Activated CD8-positive, alpha-beta T cell treated with anti-CD3 and anti-CD28 coated beads, Interleukin-2, amount 10 ng/mL, durations not matched to agents 7 days and 5 days (primary cell): ENCODE results near the gene FUT8. TPM values are rescaled to one million over a fixed set of nuclear protein-coding genes. Genes with fewer than 3 reads are reported as not detected.

ENCODE experiments used
- ATAC-seq: fragments of 150-1000 bp; cut with Tn5 transposase; one replicate; pipeline ENCODE4 v1.10.0; 2021; ENCODE audit warnings: moderate library complexity
- CTCF ChIA-PET: fragments of 350-600 bp; sonication (Branson Sonifier 250); formaldehyde crosslinking; loops from one replicate; lab custom pipeline; 2021; ENCODE audit warnings: antibody characterized with exemption; lab: Charles Lee
- POLR2A ChIA-PET: fragments of 350-600 bp; sonication (Branson Sonifier 250); formaldehyde crosslinking; loops from one replicate; lab custom pipeline; 2021; ENCODE audit warnings: antibody characterized with exemption; lab: Charles Lee
- DNase-seq: peaks from one replicate; pipeline ENCODE4 v3.0.0-alpha.2; 2020
- H3K27ac Mint-ChIP-seq: one replicate; pipeline ENCODE4 v1.8.0; 2021; ENCODE audit warnings: mild to moderate bottlenecking, mixed read lengths
- H3K27me3 Mint-ChIP-seq: one replicate; pipeline ENCODE4 v1.8.0; 2021; ENCODE audit warnings: low read depth, mixed read lengths
- H3K36me3 Mint-ChIP-seq: one replicate; pipeline ENCODE4 v1.8.0; 2021; ENCODE audit warnings: low read depth, mixed read lengths
- H3K4me1 Mint-ChIP-seq: one replicate; pipeline ENCODE4 v1.8.0; 2021; ENCODE audit warnings: low read depth, mixed read lengths
- H3K4me3 Mint-ChIP-seq: one replicate; pipeline ENCODE4 v1.8.0; 2021; ENCODE audit warnings: mild to moderate bottlenecking, mixed read lengths
- H3K9me3 Mint-ChIP-seq: one replicate; pipeline ENCODE4 v1.8.0; 2022; ENCODE audit warnings: mixed read lengths; ENCODE audit not compliant: insufficient read depth
- total RNA-seq, 2 experiments: library from RNA; stranded (reverse); gene quantifications; one replicate each; pipeline ENCODE4 v1.2.3, GENCODE V29; 2021

FUT8 gene
- total RNA-seq, 2 experiments from 2014 or later = 99.2 to 101 TPM

DNA sequence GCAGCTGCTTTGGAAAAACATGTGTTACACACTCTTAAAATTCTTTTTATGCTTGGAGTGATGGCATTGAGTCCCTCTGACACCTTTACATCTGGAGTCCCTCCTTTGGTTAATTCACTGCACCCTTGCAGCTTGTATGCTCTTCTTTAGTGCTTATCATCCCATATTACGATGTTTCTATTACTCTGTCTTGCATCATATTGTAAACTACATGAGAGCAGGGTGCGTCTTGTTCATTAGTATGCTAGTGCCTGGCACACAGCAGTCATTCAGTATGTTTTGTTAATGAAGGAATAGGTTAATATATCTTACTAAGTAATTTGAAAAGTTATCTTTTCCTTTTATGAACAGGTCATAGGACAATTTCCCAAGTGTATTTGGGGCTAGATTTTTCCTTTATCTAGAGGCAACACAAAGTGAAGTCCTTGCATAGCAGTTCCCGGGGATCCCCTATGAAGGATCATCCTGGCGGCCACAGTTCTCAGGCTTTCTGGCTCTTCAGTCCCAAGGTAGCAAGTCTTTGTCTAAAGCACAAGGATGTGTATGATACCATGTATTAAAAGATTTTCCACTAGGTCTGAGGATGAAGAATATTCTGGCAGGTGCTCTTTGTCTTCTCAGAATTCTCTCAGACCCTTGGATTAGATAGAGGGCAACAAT is 363.8 kb downstream of the FUT8 start:
- Mint-ChIP-seq H3K4me1 (no peaks in the 10 kb centered on the region), H3K4me3 (no peak overlapping the region), H3K27me3 (peaks cover 10% of the 10 kb centered on the region), H3K36me3 (no peaks in the 10 kb centered on the region), H3K27ac (no peak overlapping the region), H3K9me3 (no peaks in the 10 kb centered on the region)
- CTCF ChIA-PET = no interaction called here
- ATAC-seq (no peak), DNase-seq (no peak)
- POLR2A ChIA-PET = no interaction called here

DNA sequence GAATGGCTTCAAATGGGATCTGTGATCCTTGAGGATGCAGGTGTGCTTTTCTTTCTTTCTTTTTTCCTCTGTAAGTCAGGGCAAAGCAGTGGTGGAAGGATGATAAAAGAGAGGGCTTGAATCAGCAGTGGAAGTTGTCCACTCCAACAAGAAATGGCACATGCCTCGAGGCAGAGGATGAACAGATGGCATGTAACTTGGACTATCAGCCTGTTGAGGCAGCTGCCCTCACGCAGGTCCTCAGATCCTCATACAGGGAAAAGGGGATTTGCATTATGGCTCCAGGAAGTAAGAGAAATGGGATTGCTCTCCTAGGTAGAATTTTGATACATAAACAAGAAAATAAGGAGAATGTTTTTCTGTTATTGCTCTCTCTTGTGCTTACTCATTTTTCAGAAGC is 368.0 kb downstream of the FUT8 start:
- ATAC-seq (no peak), DNase-seq (no peak)
- ChIA-PET POLR2A (no interaction called here), CTCF (no interaction called here)
- Mint-ChIP-seq H3K9me3 (no peaks in the 10 kb centered on the region), H3K36me3 (no peaks in the 10 kb centered on the region), H3K27me3 (peaks cover 17% of the 10 kb centered on the region), H3K4me3 (no peak overlapping the region), H3K27ac (no peak overlapping the region), H3K4me1 (no peaks in the 10 kb centered on the region)

DNA sequence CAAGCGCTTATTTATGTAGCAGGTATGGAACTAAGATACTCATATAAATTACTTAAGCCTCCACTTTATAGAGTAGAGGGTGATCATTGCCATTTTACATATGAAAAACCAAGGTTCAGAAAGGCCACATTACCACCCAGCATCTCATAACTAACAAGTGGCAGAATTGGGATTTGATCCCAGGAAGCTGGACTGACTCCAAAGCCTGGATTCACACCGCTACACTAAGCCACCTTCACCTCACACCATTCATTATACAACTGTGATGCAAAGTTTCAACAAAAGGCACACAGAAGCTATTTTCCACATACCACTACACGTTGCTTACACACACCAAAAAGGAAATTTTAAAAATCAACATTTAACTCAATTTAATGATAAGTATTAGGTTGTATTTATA is 370.6 kb downstream of the FUT8 start:
- CTCF ChIA-PET = interaction anchor here (0.7 kb wide), 1 partner anchor 42 kb away, joined by 4 read pairs; no protein-coding TSS in a partner anchor
- no peaks in the 10 kb centered on the region for H3K4me1 Mint-ChIP-seq
- H3K27me3 Mint-ChIP-seq = peaks cover 28% of the 10 kb centered on the region
- no peaks in the 10 kb centered on the region for H3K36me3 Mint-ChIP-seq
- H3K9me3 Mint-ChIP-seq = no peaks in the 10 kb centered on the region
- H3K27ac Mint-ChIP-seq = no peak overlapping the region
- POLR2A ChIA-PET = interaction anchor here (0.7 kb wide), 1 partner anchor 12 kb away, joined by 3 read pairs; no protein-coding TSS in a partner anchor
- ATAC-seq = no peak
- no peak for DNase-seq
- no peak overlapping the region for H3K4me3 Mint-ChIP-seq

DNA sequence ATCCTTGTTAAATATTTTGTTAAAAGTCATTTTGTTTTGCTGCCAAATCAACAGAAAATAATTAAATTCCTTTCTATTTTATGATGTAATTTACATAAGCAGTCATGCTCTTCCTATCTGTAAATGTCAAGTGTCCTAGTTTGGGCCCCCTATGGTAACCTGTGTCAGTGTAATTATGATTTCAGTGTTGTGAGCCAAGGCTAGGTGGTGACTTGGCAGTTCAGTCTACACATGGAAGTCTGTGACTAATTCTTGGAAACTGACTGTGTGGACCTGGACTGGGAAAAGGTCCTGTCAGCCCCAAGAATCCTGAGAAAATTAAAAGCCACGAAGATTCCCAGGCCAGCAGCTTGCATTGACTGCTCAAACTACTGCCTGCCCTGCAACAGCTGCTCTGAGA is 371.0 kb downstream of the FUT8 start:
- ATAC-seq (no peak), DNase-seq (no peak)
- CTCF ChIA-PET = interaction anchor here (0.7 kb wide), 1 partner anchor 41 kb away, joined by 4 read pairs; no protein-coding TSS in a partner anchor
- Mint-ChIP-seq H3K27me3 (peaks cover 32% of the 10 kb centered on the region), H3K36me3 (no peaks in the 10 kb centered on the region), H3K4me3 (no peak overlapping the region), H3K27ac (no peak overlapping the region), H3K9me3 (no peaks in the 10 kb centered on the region), H3K4me1 (no peaks in the 10 kb centered on the region)
- POLR2A ChIA-PET = no interaction called here

DNA sequence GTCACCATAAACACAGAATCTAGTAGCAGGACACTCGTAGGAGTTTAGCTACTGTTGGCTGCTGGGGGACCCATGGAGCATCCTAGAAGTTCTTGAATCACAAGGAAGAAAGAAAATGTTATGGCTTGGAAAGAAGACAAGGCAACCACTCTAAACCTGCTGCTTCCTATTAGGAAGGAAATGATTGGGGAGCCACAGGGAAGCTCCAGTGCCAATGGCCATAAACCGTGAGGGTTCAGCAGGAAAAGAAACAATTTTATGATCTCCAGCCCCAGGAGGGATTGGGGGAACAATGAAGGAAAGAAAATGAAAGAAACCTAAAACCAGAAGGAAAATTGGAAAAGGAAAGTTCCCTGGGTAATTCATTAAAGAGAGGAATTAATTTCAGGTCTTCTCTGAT is 372.0 kb downstream of the FUT8 start:
- ChIA-PET POLR2A (no interaction called here), CTCF (interaction anchor here (1.3 kb wide), 1 partner anchor 12 kb away, joined by 3 read pairs; no protein-coding TSS in a partner anchor)
- DNase-seq (no peak), ATAC-seq (no peak)
- no peaks in the 10 kb centered on the region for H3K4me1 Mint-ChIP-seq
- H3K27ac Mint-ChIP-seq = no peak overlapping the region
- H3K9me3 Mint-ChIP-seq = no peaks in the 10 kb centered on the region
- no peaks in the 10 kb centered on the region for H3K36me3 Mint-ChIP-seq
- peaks cover 35% of the 10 kb centered on the region for H3K27me3 Mint-ChIP-seq
- H3K4me3 Mint-ChIP-seq = no peak overlapping the region

DNA sequence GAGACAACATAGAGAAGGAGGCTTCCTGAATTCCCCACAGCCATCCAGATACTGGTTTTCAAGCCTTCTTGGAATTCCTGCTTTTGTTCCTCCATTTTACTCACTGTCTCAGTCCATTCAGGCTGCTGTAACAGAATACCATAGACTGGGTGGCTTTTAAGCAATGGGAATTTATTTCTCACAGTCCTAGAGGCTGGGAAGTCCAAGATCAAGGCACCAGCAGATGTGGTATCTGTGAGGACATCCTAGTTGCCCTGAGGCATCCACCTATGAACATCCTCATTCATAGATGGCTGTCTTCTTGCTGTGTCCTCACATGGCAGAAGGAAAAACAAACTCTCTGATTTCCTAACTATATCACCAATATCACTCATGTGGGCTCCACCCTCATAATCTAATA is 374.9 kb downstream of the FUT8 start:
- ChIA-PET POLR2A (no interaction called here), CTCF (interaction anchor here (0.6 kb wide), 1 partner anchor 340 kb away, joined by 3 read pairs; no protein-coding TSS in a partner anchor)
- no peaks in the 10 kb centered on the region for H3K36me3 Mint-ChIP-seq
- DNase-seq (no peak), ATAC-seq (no peak)
- no peak overlapping the region for H3K27ac Mint-ChIP-seq
- H3K4me3 Mint-ChIP-seq = no peak overlapping the region
- no peaks in the 10 kb centered on the region for H3K9me3 Mint-ChIP-seq
- H3K27me3 Mint-ChIP-seq = peaks cover 27% of the 10 kb centered on the region
- H3K4me1 Mint-ChIP-seq = no peaks in the 10 kb centered on the region

DNA sequence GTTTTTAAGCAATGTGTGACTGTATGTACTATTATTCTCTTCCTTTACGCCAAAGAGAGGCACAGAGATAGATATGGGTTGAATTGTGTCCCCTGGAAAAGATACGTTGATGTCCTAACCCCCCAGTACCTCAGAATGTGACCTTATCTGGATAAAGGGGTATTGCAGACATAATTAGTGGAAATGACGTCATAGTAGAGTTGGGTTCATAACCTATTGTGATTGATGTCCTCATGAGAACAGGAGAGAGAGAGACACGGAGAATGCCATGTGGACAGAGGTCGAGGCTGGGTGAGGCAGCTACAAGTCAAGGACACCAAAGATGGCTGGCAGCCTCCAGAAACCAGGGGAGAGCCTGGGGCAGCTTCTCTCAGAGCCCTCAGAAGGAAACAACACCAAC is 376.3 kb downstream of the FUT8 start:
- ATAC-seq = no peak
- no peak overlapping the region for H3K27ac Mint-ChIP-seq
- DNase-seq = no peak
- no peaks in the 10 kb centered on the region for H3K4me1 Mint-ChIP-seq
- H3K9me3 Mint-ChIP-seq = no peaks in the 10 kb centered on the region
- ChIA-PET POLR2A (no interaction called here), CTCF (no interaction called here)
- peaks cover 24% of the 10 kb centered on the region for H3K27me3 Mint-ChIP-seq
- no peak overlapping the region for H3K4me3 Mint-ChIP-seq
- no peaks in the 10 kb centered on the region for H3K36me3 Mint-ChIP-seq

DNA sequence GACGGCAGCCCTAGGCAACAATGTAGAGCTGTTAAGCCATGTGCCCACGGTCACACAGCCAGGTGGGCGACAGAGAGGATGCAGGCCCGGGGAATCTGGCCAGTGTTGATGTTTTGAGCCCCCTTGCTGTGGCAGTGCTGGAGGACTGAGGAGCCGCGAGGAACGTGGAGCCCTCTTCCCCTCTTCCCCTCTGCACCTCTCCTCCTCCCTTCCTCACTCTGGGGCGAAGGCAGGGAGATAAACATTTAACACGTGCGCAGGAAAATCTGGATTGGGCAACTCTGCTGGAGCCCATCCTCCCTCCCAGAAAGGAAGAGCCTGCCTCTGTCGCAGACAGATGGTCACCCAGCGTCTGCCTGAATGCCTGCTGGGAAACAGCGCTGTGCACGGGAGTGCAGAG is 376.8 kb downstream of the FUT8 start:
- H3K27me3 Mint-ChIP-seq = peaks cover 24% of the 10 kb centered on the region
- no peak overlapping the region for H3K27ac Mint-ChIP-seq
- CTCF ChIA-PET = no interaction called here
- DNase-seq (no peak), ATAC-seq (no peak)
- no peak overlapping the region for H3K4me3 Mint-ChIP-seq
- no peaks in the 10 kb centered on the region for H3K36me3 Mint-ChIP-seq
- no peaks in the 10 kb centered on the region for H3K4me1 Mint-ChIP-seq
- POLR2A ChIA-PET = no interaction called here
- no peaks in the 10 kb centered on the region for H3K9me3 Mint-ChIP-seq

DNA sequence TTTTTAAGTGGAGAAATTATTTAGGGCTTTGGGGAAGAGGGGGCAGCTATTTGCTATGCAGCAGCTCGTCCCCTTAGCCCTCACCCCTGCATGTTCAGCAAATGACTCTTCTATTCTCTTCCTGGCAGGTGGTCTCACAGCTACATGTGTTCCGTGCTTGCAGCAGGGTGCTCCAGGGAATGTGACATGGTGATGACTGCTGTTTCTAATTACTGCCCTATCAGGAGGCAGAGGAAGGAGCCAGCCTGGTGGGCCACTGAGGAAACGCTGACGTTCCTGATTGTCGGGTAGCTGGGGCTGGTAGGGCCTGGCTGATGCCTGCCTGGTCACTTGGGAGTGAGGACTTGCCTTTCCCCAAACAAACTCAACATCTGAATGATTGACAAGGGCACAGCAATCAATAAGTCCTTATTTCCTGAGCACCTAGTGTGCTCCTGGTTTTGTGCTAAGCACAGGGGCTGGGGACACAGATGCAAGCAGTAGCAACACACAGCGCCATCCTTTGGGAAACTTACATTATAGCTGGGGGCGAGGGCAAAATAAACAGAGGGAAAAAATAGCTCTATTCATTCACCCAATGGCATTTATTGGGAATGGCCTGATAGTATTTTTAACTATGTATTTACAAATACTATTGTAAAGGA is 377.8 kb downstream of the FUT8 start:
- DNase-seq = no peak
- Mint-ChIP-seq H3K4me3 (no peak overlapping the region), H3K27ac (no peak overlapping the region), H3K9me3 (no peaks in the 10 kb centered on the region), H3K27me3 (peaks cover 20% of the 10 kb centered on the region), H3K4me1 (no peaks in the 10 kb centered on the region), H3K36me3 (no peaks in the 10 kb centered on the region)
- ATAC-seq = no peak
- ChIA-PET POLR2A (no interaction called here), CTCF (no interaction called here)

DNA sequence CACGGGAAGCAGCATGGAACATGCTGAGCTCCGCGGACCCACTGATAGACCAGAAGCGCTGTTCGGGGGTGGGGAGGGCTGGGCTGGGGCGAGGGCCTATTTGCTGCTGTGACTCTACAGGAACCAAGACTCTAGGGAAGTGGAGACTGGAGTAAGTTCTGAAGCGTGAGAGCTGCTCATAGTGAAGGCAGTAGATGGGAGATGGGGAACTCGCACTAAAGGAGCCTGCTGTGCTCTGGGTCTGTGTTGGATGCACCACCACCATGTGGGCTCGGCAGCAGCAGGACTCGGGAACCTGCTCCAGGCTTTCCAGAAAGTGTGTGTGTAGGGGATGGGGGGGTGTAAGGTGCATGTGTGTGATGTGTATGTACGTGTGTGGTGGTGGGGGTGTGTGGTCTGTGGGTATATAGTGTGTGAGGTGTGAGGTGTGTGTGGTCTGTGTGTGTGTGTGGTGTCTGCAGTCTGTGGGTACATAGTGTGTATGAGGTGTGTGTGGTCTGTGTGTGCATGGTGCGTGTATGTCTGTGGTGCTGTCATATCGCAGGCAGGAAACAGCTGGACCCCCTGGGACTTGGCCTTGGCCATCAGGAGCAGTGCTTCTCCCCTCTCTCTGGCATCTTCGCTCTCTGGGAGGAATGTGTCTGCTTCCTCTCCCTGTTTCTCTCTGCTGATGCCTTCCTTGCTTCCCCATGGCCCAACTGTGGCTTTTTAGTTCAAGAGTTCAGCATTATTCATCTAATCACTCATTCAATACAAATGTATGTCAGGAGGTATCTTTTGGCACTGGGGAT is 378.9 kb downstream of the FUT8 start:
- DNase-seq (peak; percentile 24), ATAC-seq (peak; percentile 53)
- Mint-ChIP-seq H3K4me3 (no peak overlapping the region), H3K27ac (no peak overlapping the region), H3K4me1 (no peaks in the 10 kb centered on the region), H3K9me3 (no peaks in the 10 kb centered on the region), H3K27me3 (peaks cover 20% of the 10 kb centered on the region), H3K36me3 (no peaks in the 10 kb centered on the region)
- POLR2A ChIA-PET = no interaction called here
- CTCF ChIA-PET = no interaction called here

DNA sequence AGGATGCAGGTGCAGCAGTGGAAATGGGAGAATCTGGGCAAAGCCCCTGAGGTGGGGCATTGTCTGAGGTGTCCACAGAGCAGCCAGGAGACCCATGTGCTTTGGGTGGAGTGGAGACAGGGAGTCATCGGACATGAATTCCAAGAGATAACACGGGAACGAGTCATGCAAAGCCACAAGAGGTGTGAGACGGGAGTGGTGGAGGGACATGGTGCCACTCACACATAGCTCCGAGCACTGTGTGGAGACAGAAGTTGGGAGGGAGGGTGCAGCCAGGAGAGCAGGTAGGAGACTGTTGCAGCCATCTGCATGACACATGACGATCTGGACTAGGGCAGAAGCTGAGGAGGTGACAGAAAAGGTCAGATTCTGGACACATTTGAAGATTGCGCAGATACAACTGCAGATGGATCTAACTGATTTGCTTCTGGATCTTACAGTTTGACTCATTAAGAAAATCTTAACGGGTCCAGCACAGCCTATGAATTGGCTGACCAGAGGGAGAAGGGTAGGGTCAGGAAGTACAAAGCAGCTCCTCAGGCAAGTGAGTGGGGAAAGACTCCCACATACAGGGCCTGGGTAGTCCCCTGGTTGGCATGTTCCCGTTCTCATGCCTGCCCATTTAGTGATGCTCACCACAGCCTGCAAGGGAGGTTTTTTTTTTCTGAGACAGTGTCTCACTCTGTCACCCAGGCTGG is 379.8 kb downstream of the FUT8 start:
- no peak for ATAC-seq
- CTCF ChIA-PET = no interaction called here
- H3K27ac Mint-ChIP-seq = no peak overlapping the region

More for the DNA sequence above, 379.8 kb downstream of the FUT8 start:
- Mint-ChIP-seq H3K27me3 (peaks cover 17% of the 10 kb centered on the region), H3K36me3 (no peaks in the 10 kb centered on the region), H3K4me1 (no peaks in the 10 kb centered on the region), H3K4me3 (no peak overlapping the region), H3K9me3 (no peaks in the 10 kb centered on the region)
- POLR2A ChIA-PET = no interaction called here
- DNase-seq = no peak
